Suprapubic skin (tissue), 4 donors: ENCODE measurements around the gene SERTAD2. TPM values are rescaled to one million over a fixed set of nuclear protein-coding genes. Genes with fewer than 3 reads are reported as not detected.

Experiments used
- DNase-seq, 2 donors: peaks; one replicate each; pipeline ENCODE4 v3.0.0-alpha.2; 2019; ENCODE audit warnings: low spot score in 2 of 2
- H3K27ac ChIP-seq: fragments of 200-600 bp; sonication (generic); one replicate; pipeline ENCODE4 v1.5.1; 2019
- H3K27me3 ChIP-seq: fragments of 200-600 bp; sonication (generic); one replicate; pipeline ENCODE4 v1.5.1; 2019
- H3K36me3 ChIP-seq: fragments of 200-600 bp; sonication (generic); one replicate; pipeline ENCODE4 v1.5.1; 2019
- H3K4me1 ChIP-seq: fragments of 200-600 bp; sonication (generic); one replicate; pipeline ENCODE4 v1.5.1; 2019
- H3K4me3 ChIP-seq: fragments of 200-600 bp; sonication (generic); one replicate; pipeline ENCODE4 v1.5.1; 2019; ENCODE audit warnings: mild to moderate bottlenecking
- H3K9me3 ChIP-seq: fragments of 200-600 bp; sonication (generic); one replicate; pipeline ENCODE4 v1.5.1; 2019
- EP300 ChIP-seq: sonication (generic); formaldehyde crosslinking; IDR thresholded peaks from one replicate; pipeline ENCODE4 v1.6.1; 2017; ENCODE audit warnings: antibody characterized with exemption
- POLR2A ChIP-seq, 2 donors: fragments of 450-650 bp; IDR thresholded peaks; one replicate each; pipeline ENCODE4 v1.6.1; 2017; ENCODE audit warnings: antibody characterized with exemption in 2 of 2, mild to moderate bottlenecking in 2 of 2, moderate library complexity in 2 of 2
- POLR2AphosphoS5 ChIP-seq, 3 donors: sonication (generic); formaldehyde crosslinking; IDR thresholded peaks; one replicate each; pipeline ENCODE4 v1.6.1; 2017; ENCODE audit warnings: antibody characterized with exemption in 3 of 3
- WGBS: methylation state at CpG from one replicate; pipeline ENCODE4 v1.1.5; 2018; 5-methylcytosine and 5-hydroxymethylcytosine counted together
- total RNA-seq, 4 donors: library from RNA; depleted of rRNA; stranded (reverse); fragments of >200 nt; gene quantifications; one replicate each; pipeline ENCODE4 v1.1.0, GENCODE V29; 2016
- TF ChIP-seq, protein P1 (sequence below), 2 donors: fragments of 200-600 bp in 1 of 2; fragments of 450-650 bp in 1 of 2; sonication (generic) in 1 of 2; IDR thresholded peaks; one replicate each; pipeline ENCODE4 v1.5.1; 2016 to 2019; ENCODE audit warnings: antibody characterized with exemption in 2 of 2, mild to moderate bottlenecking in 1 of 2, moderate library complexity in 1 of 2

The SERTAD2 gene
- total RNA-seq, 4 donors from 2014 or later = 23.7 to 36.4 (median 30.9) TPM

DNA sequence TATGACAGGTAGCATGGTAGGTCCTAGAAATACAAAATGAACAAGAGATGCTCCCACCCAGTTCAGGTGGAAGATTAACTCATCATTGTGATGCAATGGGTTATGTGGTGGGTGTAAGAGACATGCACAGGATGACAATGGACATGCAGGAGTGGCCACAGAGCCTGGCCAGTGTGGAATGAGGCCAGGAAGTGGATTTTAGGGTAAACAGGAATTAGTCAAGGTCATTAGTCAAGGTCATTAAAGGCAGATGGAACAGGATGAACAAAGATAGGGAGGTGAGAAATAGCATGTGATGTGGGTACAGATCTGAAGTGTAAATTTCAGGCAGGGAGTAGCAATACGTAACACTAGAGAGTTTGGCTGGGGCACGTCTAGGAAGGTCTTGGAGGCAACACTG, 15.6 kb upstream of the SERTAD2 start:
- Histone ChIP-seq H3K27me3 (no peaks in the 10 kb centered on the region), H3K27ac (no peak overlapping the region), H3K4me3 (no peak overlapping the region), H3K9me3 (no peaks in the 10 kb centered on the region), H3K36me3 (no peaks in the 10 kb centered on the region), H3K4me1 (peaks cover 8% of the 10 kb centered on the region)
- WGBS = 94% methylated on average over 2 of the region's 2 CpGs
- no peak for DNase-seq
- TF ChIP-seq, protein P1, sequence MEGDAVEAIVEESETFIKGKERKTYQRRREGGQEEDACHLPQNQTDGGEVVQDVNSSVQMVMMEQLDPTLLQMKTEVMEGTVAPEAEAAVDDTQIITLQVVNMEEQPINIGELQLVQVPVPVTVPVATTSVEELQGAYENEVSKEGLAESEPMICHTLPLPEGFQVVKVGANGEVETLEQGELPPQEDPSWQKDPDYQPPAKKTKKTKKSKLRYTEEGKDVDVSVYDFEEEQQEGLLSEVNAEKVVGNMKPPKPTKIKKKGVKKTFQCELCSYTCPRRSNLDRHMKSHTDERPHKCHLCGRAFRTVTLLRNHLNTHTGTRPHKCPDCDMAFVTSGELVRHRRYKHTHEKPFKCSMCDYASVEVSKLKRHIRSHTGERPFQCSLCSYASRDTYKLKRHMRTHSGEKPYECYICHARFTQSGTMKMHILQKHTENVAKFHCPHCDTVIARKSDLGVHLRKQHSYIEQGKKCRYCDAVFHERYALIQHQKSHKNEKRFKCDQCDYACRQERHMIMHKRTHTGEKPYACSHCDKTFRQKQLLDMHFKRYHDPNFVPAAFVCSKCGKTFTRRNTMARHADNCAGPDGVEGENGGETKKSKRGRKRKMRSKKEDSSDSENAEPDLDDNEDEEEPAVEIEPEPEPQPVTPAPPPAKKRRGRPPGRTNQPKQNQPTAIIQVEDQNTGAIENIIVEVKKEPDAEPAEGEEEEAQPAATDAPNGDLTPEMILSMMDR (IDR thresholded peaks at IDR 0.05) = no peak
- TF ChIP-seq EP300 (no peak), POLR2A (IDR thresholded peaks at IDR 0.05) (no peak), POLR2AphosphoS5 (IDR thresholded peaks at IDR 0.05) (no peak)

DNA sequence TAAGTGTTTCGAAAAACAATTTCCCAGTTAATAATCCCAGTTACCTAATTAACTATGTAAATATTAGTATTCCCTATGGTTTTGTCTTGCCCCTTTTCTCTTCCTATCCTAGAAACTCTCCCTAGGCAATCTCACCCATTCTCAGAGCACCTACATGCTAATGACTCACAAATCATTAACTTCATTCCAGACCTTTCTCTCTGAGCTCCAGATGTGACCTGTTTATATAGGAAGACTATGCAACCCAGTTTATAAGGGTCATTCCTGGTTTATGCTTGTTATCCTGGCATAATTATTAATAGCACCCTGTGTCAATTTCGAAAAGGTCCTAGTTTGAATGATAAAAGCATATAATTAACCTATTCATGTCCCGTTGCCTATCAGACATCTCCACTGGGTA, 14.8 kb upstream of the SERTAD2 start:
- Histone ChIP-seq H3K4me1 (peaks cover 8% of the 10 kb centered on the region), H3K27ac (no peak overlapping the region), H3K4me3 (no peak overlapping the region), H3K27me3 (no peaks in the 10 kb centered on the region), H3K36me3 (no peaks in the 10 kb centered on the region), H3K9me3 (no peaks in the 10 kb centered on the region)
- DNase-seq = no peak
- TF ChIP-seq POLR2A (IDR thresholded peaks at IDR 0.05) = no peak
- TF ChIP-seq EP300 = no peak
- TF ChIP-seq POLR2AphosphoS5 (IDR thresholded peaks at IDR 0.05) = no peak
- TF ChIP-seq, protein P1 (IDR thresholded peaks at IDR 0.05) = no peak
- WGBS = 88% methylated on average over 3 of the region's 3 CpGs

DNA sequence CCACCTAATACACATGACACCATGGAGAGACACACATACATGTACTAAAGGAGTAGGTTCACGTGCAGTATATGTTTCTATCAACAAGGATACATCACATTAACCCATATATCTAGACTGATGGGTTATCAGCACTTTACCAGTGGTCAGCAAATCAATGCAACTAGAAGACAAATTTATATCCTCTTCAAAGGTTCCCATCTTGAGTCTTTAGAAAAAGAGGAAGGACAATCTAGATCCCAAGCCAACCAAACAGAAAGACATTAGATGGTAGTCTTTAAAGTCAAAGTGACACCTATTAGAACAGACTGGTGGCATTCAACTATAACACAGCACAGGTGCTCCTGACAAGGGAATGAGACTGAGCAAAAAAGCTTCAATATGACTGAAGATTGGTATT, 13.8 kb upstream of the SERTAD2 start:
- no peak for DNase-seq
- peaks cover 4% of the 10 kb centered on the region for H3K4me1 ChIP-seq
- 85% methylated on average over 1 of the region's 1 CpG for WGBS
- no peaks in the 10 kb centered on the region for H3K36me3 ChIP-seq
- TF ChIP-seq EP300 (no peak), POLR2AphosphoS5 (IDR thresholded peaks at IDR 0.05) (no peak), POLR2A (IDR thresholded peaks at IDR 0.05) (no peak)
- TF ChIP-seq, protein P1 (IDR thresholded peaks at IDR 0.05) = no peak
- no peak overlapping the region for H3K4me3 ChIP-seq
- H3K9me3 ChIP-seq = no peaks in the 10 kb centered on the region
- H3K27ac ChIP-seq = no peak overlapping the region
- H3K27me3 ChIP-seq = no peaks in the 10 kb centered on the region

DNA sequence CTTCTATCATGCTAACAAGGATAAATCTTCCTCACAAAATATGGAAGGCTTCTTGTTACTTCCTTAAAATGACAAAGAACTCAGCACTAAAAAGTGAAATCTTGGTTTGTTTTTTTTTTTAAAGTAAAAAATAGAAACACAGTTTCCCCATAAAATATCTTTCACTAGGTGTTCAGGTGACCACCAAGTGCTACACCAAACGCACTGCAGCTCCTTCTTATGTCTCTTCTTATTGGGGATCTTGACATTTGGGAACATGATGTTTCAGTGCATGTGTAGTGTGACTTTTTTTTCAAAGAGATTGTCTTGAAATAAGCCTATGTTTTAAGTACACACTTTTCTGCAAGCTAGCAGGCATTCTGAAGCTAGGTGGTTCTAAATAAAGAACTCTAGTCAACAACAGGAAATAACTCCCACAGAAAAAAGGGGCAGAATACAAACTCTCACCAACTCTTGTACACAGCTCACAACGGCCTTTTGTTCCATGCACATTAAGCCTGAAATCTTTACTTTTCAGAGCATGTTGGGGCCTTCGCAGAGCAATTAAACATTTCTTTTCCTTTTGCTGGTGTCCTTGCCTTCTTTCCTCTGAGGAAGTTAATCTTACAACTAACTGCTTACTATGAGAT, 13.2 kb upstream of the SERTAD2 start:
- TF ChIP-seq, protein P1 (IDR thresholded peaks at IDR 0.05) = no peak
- TF ChIP-seq EP300 (no peak), POLR2AphosphoS5 (IDR thresholded peaks at IDR 0.05) (no peak), POLR2A (IDR thresholded peaks at IDR 0.05) (no peak)
- 69% methylated on average over 3 of the region's 3 CpGs for WGBS

DNA sequence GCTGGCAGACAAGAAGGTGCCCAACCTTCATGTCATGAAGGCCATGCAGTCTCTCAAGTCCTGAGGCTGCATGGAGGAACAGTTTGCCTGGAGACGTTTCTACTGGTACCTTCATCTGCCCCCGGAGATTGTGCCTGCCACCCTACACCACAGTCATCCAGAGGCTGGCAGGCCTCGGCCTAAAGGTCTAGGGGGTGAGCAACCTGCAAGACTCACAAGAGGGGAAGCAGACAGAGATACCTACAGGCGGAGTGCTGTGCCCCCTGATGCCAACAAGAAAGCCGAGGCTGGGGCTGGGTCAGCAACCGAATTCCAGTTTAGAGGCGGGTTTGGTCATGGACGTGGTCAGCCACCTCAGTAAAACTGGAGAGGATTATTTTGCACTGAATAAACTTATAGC, 12.0 kb upstream of the SERTAD2 start:
- no peaks in the 10 kb centered on the region for H3K27me3 ChIP-seq
- 89% methylated on average over 8 of the region's 8 CpGs for WGBS
- no peak overlapping the region for H3K4me3 ChIP-seq
- TF ChIP-seq EP300 (no peak), POLR2A (IDR thresholded peaks at IDR 0.05) (no peak), POLR2AphosphoS5 (IDR thresholded peaks at IDR 0.05) (no peak)
- TF ChIP-seq, protein P1 (IDR thresholded peaks at IDR 0.05) = no peak
- DNase-seq = no peak
- no peaks in the 10 kb centered on the region for H3K9me3 ChIP-seq
- no peaks in the 10 kb centered on the region for H3K36me3 ChIP-seq
- peaks cover 8% of the 10 kb centered on the region for H3K4me1 ChIP-seq
- no peak overlapping the region for H3K27ac ChIP-seq

More for the DNA sequence above, 13.2 kb upstream of the SERTAD2 start:
- DNase-seq = no peak
- Histone ChIP-seq H3K4me1 (peaks cover 4% of the 10 kb centered on the region), H3K4me3 (no peak overlapping the region), H3K9me3 (no peaks in the 10 kb centered on the region), H3K27me3 (no peaks in the 10 kb centered on the region), H3K36me3 (no peaks in the 10 kb centered on the region), H3K27ac (no peak overlapping the region)
